OCI-LY3 (cell line): Measurements from ENCODE around the gene ADAMTS7.
"Not testable (repeated sequence)": the region's sequence is repeated elsewhere in the genome, so short reads cannot be mapped to it uniquely, and the experiment has no call there.

ENCODE experiments used
- EZH2phosphoT487 ChIP-seq: fragments of 200-600 bp; shearing (Covaris generic); IDR thresholded peaks from 2 replicates; pipeline ENCODE4 v1.6.1; 2018; ENCODE audit warnings: antibody characterized with exemption, mixed run types, low read depth
- TF ChIP-seq, protein P1 (sequence below): fragments of 200-600, 300-600 bp; sonication (generic); IDR thresholded peaks from 2 replicates; pipeline ENCODE4 v1.5.1; 2014; ENCODE audit warnings: antibody characterized with exemption, low read length, low read depth

DNA sequence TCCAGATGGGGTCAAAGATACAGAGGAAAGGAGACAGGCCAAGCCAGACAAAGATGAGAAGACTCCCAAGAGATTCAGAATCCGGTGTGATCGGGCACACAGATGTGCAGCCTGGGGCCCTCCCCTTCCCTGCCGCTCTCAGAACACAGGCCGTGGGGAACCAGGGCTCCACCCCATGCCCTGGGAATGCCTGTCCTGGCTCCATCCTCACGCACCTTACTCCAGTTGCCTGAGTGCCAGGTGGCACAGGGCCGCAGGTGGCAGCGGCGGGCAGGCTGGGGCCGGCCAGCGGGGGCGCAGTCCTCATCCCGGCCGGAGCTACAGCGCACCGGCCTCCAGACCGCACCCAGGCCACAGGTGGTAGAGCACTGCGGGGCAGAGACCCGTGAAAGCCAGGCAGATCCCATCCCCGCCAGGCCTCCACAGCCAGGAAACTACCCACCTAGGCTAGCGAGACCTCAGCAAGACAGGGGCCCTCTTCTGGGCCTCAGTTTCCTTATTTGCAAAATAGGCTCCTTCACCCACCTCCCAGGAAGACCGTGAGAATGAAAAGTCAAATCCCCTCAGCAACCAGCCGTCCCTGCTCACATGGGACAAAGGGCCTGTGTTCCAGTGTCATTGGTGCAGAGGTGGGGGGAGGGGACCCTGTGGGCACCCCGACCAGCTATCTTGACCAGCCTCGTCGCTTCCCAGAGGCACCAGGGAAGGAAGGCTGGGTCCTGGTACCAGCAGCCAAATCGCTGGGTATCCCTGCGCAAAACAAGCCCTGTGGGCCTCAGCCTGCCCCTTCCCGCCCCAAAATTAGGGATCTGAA, 46.7 kb downstream of the ADAMTS7 start:
- TF ChIP-seq, protein P1, sequence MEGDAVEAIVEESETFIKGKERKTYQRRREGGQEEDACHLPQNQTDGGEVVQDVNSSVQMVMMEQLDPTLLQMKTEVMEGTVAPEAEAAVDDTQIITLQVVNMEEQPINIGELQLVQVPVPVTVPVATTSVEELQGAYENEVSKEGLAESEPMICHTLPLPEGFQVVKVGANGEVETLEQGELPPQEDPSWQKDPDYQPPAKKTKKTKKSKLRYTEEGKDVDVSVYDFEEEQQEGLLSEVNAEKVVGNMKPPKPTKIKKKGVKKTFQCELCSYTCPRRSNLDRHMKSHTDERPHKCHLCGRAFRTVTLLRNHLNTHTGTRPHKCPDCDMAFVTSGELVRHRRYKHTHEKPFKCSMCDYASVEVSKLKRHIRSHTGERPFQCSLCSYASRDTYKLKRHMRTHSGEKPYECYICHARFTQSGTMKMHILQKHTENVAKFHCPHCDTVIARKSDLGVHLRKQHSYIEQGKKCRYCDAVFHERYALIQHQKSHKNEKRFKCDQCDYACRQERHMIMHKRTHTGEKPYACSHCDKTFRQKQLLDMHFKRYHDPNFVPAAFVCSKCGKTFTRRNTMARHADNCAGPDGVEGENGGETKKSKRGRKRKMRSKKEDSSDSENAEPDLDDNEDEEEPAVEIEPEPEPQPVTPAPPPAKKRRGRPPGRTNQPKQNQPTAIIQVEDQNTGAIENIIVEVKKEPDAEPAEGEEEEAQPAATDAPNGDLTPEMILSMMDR: not testable (repeated sequence)
- TF ChIP-seq EZH2phosphoT487: not testable (repeated sequence)
